CD4-positive, alpha-beta T cell treated with Interleukin-2 at 100 ng/mL for 4 hours (primary cell): ENCODE data around the gene DKK1.

Experiments
- DNase-seq: peaks from one replicate; pipeline ENCODE4 v3.0.0-alpha.2; 2020; ENCODE audit warnings: low spot score

Gene DKK1

GRCh38 chr10:52313933-52314821, at the start of gene DKK1:
TSS of gene DKK1 (plus strand) at chr10:52314281. CDS start at chr10:52314435, 154 bp downstream.
- no peak for DNase-seq

- DNase-seq = no peak
These were observed 48.8 kb upstream of the DKK1 start for GRCh38 chr10:52265131-52265926.

- DNase-seq = no peak
These were observed 47.2 kb upstream of the DKK1 start for GRCh38 chr10:52266858-52267257.

GRCh38 chr10:52268790-52269189, 45.3 kb upstream of the DKK1 start:
- no peak for DNase-seq

- DNase-seq = no peak
These were observed 44.8 kb upstream of the DKK1 start for GRCh38 chr10:52269233-52269632.

GRCh38 chr10:52276163-52276562, 37.9 kb upstream of the DKK1 start:
- DNase-seq = no peak

GRCh38 chr10:52276986-52277385, 37.1 kb upstream of the DKK1 start:
- DNase-seq = no peak

GRCh38 chr10:52279546-52279945, 34.5 kb upstream of the DKK1 start:
- DNase-seq = no peak

- DNase-seq = no peak
These were observed 34.0 kb upstream of the DKK1 start for GRCh38 chr10:52280051-52280450.

- no peak for DNase-seq
These were observed 30.9 kb upstream of the DKK1 start for GRCh38 chr10:52283174-52283573.

GRCh38 chr10:52284416-52285013, 29.6 kb upstream of the DKK1 start:
- no peak for DNase-seq

- no peak for DNase-seq
These were observed 26.2 kb upstream of the DKK1 start for GRCh38 chr10:52287866-52288265.

GRCh38 chr10:52297747-52298146, 16.3 kb upstream of the DKK1 start:
- no peak for DNase-seq

GRCh38 chr10:52300599-52301277, 13.3 kb upstream of the DKK1 start:
- no peak for DNase-seq

- no peak for DNase-seq
These were observed 5.6 kb upstream of the DKK1 start for GRCh38 chr10:52308251-52309031.

GRCh38 chr10:52312942-52313255, 1.2 kb upstream of the DKK1 start:
- DNase-seq = no peak

GRCh38 chr10:52313256-52313932, 687 bp upstream of the DKK1 start:
- DNase-seq = no peak

- no peak for DNase-seq
These were observed 906 bp downstream of the DKK1 start for GRCh38 chr10:52314822-52315552.

GRCh38 chr10:52316001-52316400, 1.9 kb downstream of the DKK1 start:
- DNase-seq = no peak

GRCh38 chr10:52316500-52316899, 2.4 kb downstream of the DKK1 start:
- no peak for DNase-seq
